Stimulated activated CD8-positive, alpha-beta memory T cell treated with anti-CD3 and anti-CD28 coated beads, Interleukin-2, amount 100 ng/mL, for 48 hours (primary cell): ENCODE data around the gene ZBTB21.

Source experiments
- DNase-seq, 2 donors: peaks; one replicate each; pipeline ENCODE4 v3.0.0-alpha.2; 2020; ENCODE audit warnings: low read depth in 2 of 2

ZBTB21 gene

GRCh38 chr21:42039911-42040351 is 29.8 kb upstream of the ZBTB21 start:
- DNase-seq: no peak

GRCh38 chr21:42039470-42039901 is 29.3 kb upstream of the ZBTB21 start:
- DNase-seq: no peak

- no peak for DNase-seq
Measured at GRCh38 chr21:42038826-42039425, 28.8 kb upstream of the ZBTB21 start.

- DNase-seq: no peak
Measured at GRCh38 chr21:42038393-42038792, 28.2 kb upstream of the ZBTB21 start.

- DNase-seq: no peak
Measured at GRCh38 chr21:42037943-42038342, 27.8 kb upstream of the ZBTB21 start.

- no peak for DNase-seq
Measured at GRCh38 chr21:42037516-42037915, 27.4 kb upstream of the ZBTB21 start.

GRCh38 chr21:42036313-42036712 is 26.2 kb upstream of the ZBTB21 start:
- DNase-seq: no peak

GRCh38 chr21:42032968-42033367 is 22.8 kb upstream of the ZBTB21 start:
- DNase-seq: no peak

GRCh38 chr21:42032266-42032665 is 22.1 kb upstream of the ZBTB21 start:
- no peak for DNase-seq

GRCh38 chr21:42031816-42032215 is 21.7 kb upstream of the ZBTB21 start:
- DNase-seq: no peak

- DNase-seq: no peak
Measured at GRCh38 chr21:42031241-42031640, 21.1 kb upstream of the ZBTB21 start.

GRCh38 chr21:42030311-42030710 is 20.2 kb upstream of the ZBTB21 start:
- DNase-seq: no peak

- DNase-seq: no peak
Measured at GRCh38 chr21:42028766-42029425, 18.7 kb upstream of the ZBTB21 start.

- DNase-seq: no peak
Measured at GRCh38 chr21:42027822-42028765, 17.9 kb upstream of the ZBTB21 start.

- DNase-seq: no peak
Measured at GRCh38 chr21:42027085-42027821, 17.1 kb upstream of the ZBTB21 start.

- DNase-seq: no peak
Measured at GRCh38 chr21:42026082-42026435, 15.9 kb upstream of the ZBTB21 start.

- DNase-seq: no peak
Measured at GRCh38 chr21:42025376-42026081, 15.4 kb upstream of the ZBTB21 start.

GRCh38 chr21:42022906-42023305 is 12.7 kb upstream of the ZBTB21 start:
- no peak for DNase-seq

- DNase-seq: no peak
Measured at GRCh38 chr21:42022091-42022430, 11.9 kb upstream of the ZBTB21 start.

- DNase-seq: no peak
Measured at GRCh38 chr21:42021371-42022090, 11.4 kb upstream of the ZBTB21 start.

GRCh38 chr21:42019706-42020105 is 9.5 kb upstream of the ZBTB21 start:
- DNase-seq: no peak
